GM18907 (cell line): Measurements from ENCODE around the gene KEAP1.
"Not testable (repeated sequence)": the region's sequence is repeated elsewhere in the genome, so short reads cannot be mapped to it uniquely, and the experiment has no call there.

ENCODE experiments used
- ATAC-seq: cut with Tn5 transposase; IDR thresholded peaks from one replicate; pipeline ENCODE4 v1.9.1; 2021; ENCODE audit warnings: mild to moderate bottlenecking, moderate library complexity; ENCODE audit not compliant: unreplicated experiment

The KEAP1 gene

DNA sequence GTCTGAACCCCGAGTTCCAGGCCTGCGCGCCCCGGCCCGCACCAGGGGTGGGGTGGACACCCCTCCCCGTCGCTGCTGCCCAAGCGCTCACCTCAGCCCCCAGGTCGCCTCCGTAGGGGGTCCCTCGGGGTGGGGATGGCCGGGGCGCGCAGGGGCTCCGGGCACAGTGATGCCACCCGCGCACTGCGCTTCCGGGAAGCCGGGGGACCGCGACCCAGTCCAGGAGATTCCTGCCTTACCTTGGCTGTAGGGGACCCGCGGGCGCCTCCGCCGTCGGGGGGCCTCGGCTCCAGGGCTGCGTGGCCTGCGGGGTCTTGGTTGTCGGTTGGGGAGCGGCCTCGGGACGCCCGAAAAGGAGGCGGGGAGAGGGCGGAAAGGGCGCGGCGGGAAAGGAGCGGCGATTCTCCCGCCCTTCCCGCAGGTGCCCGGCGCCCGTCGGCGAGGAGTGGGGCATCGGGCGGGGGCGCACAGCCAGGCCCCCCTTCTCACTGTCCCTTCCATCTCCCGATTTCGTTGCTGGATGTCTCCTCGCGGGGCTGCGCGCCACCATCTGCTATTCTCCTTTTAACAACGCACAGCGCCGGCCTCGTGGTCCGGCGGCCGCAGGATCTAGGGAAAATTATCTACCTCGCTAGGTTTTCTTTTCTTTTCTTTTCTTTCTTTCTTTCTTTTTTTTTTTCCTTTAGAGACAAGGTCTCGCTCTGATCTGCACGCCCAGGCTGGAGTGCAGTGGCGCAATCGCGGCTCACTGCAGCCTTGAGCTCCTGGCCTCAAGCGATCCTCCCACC, at the start of gene KEAP1:
Gene KEAP1 (minus strand): TSS at position 355 of the 788 bp plus-strand sequence. CDS start 3,323 bp downstream, outside the sequence.
- no peak for ATAC-seq

DNA sequence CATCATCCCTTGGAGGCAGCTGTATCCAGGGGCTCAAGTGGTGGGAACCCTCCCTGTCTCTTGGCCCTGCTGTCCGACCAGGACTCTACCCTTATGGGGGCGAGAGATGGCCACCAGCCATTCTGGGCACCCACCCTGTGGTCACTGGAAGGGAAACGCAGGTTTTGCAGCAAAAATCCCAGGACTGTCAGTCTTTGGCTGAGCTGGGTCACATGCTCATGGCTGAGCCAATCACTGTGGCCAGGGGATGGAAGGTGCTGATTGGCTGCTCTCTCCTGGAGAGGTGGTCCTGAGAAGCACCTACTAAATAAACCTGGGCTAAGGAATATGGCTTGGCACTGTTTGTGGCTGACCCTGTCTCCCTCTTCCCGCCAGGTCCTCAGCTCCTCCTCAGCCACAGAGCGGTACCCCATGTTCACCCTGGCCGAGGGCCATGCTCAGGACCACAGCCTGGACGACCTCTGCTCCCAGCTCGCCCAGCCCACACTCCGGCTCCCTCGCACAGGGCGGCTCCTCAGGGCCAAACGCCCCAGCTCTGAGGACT, 49.4 kb upstream of the KEAP1 start:
- ATAC-seq: no peak

DNA sequence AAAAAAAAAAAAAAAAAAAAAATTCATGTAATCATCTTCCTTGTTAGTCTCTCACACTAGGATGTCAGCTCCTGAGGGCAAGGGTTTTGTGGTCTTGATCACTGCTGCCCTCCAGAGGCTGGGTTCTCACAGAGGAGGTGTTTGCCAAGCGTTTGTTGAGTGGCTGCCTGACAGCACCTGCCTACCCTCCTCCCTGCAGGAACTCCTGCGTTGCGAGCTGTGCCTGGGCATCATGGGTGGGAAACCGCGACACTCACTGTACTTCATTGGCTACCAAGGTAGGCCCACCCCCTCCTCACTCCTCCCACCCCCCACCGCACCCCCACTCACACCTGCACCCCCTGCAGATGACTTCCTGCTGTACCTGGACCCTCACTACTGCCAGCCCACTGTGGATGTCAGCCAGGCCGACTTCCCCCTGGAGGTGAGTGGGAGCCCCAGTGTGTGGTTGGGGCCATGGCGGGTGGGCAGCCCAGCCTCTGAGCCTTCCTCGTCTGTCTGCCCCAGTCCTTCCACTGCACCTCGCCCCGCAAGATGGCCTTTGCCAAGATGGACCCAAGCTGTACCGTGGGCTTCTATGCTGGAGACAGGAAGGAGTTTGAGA, 48.6 kb upstream of the KEAP1 start:
- ATAC-seq: no peak

DNA sequence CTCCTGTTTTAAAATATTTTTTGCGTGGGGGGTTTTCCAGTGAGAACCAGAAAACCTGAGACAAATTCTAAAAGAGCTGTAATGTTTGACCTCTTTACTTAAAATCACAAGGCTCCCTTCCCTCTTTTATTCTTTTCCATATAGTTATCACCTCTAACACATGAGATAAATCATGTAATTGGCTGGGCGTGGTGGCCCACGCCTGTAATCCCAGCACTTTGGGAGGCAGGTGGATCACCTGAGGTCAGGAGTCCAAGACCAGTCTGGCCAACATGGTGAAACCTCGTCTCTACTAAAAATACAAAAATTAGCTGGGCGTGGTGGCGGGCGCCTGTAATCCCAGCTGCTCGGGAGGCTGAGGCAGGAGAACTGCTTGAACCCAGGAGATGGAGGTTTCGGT, 47.9 kb upstream of the KEAP1 start:
- not testable (repeated sequence) for ATAC-seq

DNA sequence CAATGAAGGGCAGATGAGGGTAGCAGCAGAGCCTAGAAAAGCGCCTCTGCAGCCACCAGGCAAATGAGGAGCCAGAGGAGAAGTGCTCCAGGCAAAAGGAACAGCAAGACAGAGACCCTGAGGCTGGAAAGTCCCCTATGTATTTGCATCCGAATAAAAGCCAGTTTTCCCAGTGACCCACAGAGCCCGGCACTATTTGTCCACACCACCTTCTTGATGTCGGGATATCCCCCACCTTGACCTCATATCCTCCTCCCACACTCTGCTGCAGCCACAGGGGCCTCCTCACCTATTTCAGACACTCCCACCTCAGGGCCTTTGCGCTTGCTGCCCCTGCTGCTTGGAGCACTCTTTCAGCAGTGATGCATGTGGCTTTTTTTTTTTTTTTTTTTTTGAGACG, 47.2 kb upstream of the KEAP1 start:
- no peak for ATAC-seq

DNA sequence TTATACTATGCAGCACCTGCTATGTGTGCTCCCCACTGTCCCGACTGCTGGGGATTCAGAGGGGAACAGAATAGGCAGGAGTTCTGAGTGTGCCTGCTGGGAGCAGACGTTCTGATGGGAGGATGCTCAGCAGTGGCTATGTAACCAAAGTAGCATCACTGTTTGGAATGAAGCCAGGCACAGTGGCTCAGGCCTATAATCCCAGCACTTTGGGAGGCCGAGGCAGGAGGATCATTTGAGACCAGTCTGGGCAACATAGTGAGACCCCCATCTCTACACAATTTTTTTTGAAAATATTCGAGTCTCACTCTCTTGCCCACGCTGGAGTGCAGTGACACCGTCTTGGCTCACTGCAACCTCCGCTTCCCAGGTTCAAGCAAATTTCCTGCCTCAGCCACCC, 46.6 kb upstream of the KEAP1 start:
- ATAC-seq: no peak

DNA sequence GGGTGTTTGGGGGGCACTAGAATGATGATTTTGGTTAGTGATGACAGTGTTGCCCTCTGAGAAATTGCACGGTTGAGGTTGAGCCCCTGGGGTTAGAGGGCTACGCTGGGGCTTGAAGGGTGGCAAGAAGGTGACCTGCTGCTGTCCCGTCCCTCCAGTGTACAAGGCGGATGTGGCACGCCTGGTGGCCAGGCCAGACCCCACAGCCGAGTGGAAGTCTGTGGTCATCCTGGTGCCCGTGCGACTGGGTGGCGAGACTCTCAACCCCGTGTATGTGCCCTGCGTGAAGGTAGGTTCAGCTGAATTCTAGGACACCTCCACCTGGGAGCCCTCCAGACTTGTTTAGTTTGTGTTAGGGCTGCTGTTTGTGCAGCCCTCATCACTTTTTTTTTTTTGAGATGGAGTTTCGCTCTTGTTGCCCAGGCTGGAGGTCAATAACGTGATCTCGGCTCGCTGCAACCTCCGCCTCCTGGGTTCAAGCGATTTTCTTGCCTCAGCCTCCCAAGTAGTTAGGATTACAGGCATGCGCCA, 45.7 kb upstream of the KEAP1 start:
- no peak for ATAC-seq

DNA sequence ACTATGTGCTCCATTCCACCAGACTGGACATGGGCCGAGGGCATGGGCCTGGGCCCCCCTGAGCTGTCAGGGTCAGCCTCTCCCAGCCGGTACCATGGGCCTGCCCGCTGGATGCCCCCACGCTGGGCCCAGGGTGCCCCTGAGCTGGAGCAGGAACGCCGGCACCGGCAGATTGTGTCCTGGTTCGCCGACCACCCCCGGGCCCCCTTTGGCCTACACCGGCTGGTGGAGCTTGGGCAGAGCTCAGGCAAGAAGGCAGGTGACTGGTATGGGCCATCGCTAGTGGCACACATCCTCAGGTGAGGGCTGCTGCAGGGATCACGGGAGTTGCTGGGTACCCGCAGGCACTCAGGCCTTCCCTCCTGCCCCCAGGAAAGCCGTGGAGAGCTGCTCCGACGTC, 43.7 kb upstream of the KEAP1 start:
- ATAC-seq: no peak

DNA sequence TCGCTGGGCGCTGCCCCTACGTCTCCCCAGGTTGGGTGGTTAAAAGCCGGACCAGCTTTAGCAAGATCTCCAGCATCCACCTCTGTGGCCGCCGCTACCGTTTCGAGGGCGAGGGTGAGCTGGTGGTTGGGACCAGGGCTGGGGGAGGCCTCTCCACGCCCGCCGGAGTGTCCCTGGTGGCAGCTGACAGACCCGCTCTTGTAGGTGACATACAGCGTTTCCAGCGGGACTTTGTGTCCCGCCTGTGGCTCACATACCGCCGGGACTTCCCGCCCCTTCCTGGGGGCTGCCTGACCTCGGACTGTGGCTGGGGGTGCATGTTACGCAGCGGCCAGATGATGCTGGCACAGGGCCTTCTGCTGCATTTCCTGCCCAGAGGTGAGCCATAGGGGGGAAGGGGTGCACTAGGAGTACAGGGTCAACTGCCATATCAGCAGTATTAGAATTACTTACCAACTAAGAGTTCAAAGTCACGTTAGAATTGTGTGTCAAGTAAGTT, 41.6 kb upstream of the KEAP1 start:
- ATAC-seq: no peak

DNA sequence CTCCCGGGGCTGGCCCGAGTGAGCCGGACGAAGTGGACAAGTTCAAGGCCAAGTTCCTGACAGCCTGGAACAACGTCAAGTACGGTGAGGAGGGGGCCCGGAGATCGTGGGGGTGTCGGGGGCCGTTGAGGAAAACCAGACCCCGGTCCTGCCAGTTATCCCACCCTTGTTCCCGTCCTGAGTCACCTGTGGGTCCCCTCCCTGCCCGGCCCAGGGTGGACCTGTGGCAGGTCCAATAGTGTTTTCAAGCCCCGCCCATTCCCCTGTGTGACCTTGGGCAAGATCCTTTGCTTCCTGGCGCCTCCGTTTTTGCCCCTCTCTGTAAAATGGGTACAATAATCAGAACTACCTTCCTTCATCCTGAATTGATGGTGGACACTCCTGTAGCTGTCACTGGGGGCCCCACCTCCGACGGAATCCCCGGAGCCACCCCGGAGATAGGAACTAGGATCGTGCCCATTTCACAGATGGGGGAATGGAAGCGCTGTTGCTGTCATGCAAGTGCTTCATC, 41.1 kb upstream of the KEAP1 start:
- peak; percentile 13 for ATAC-seq

DNA sequence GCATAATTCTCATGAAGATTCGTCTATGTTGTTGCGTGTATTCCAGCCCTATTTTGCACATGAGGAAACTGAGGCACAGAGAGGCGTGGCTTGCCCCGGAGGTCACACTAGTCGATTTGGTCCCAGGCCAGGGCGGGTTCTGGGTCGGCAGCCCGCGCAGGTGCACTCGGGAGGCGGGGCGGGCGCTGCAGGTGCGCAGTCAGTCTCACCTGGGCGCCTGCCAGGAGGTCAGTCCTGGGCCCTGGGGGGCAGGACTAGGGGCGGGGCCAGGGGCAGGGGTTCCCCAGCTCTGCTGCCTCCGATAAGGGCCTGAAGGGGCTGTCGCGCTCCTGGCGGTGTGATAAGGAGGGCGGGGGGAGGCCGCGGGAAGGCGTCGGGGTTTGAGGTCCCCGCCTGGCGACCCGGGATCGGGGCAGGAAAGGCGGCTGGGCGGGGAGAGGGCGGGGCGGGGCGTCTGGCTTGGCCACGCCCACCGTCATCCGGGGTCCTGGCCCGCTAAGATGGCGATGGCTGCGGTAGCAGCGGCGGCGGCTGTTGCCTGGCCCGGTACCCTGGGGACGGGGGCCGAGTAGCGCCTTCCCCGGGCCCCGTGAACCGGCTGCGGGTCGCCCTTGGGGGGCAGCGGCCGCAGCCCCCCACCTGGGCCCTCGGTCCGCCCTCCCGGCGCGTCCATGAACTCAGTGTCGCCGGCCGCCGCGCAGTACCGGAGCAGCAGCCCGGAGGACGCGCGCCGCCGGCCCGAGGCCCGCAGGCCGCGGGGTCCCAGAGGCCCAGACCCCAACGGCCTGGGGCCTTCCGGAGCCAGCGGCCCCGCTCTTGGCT, 40.5 kb upstream of the KEAP1 start, which contains the start of gene ATG4D:
Gene ATG4D (plus strand): TSS at position 485 of the 822 bp plus-strand sequence. CDS start 187 bp downstream, at position 672.
- ATAC-seq: peak; percentile 68

DNA sequence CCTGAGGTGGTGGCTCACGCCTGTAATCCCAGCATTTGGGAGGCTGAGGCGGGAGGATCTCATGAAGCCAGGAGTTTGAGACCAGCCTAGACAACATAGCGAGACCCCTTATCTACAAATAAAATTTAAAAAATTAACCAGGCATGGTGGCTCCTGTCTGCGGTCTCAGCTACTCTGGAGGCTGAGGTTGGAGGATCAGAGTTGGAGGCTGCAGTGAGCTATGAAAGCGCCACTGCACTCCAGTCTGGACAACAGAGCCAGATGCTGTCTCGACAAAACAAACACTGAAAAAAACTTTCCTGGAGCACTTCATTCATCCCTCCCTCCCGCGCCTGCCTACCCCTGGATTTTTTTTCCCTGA, 39.9 kb upstream of the KEAP1 start:
- ATAC-seq: no peak

DNA sequence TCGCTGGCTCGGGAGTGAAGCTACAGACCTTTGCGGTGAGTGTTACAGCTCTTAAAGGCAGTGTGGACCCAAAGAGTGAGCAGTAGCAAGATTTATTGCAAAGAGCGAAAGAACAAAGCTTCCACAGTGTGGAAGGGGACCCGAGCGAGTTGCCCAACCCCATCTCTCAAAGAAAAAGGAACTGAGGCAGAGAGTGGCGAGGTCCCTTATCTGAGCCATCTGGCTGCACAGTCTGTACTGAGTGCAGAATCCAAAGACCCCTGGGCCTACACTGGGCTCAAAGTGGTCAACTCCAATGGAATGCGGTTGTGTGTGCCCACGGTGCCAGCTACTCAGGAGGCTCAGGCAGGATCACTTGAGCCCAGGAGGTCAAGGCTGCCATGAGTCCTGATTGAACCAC, 35.9 kb upstream of the KEAP1 start:
- ATAC-seq: not testable (repeated sequence)

DNA sequence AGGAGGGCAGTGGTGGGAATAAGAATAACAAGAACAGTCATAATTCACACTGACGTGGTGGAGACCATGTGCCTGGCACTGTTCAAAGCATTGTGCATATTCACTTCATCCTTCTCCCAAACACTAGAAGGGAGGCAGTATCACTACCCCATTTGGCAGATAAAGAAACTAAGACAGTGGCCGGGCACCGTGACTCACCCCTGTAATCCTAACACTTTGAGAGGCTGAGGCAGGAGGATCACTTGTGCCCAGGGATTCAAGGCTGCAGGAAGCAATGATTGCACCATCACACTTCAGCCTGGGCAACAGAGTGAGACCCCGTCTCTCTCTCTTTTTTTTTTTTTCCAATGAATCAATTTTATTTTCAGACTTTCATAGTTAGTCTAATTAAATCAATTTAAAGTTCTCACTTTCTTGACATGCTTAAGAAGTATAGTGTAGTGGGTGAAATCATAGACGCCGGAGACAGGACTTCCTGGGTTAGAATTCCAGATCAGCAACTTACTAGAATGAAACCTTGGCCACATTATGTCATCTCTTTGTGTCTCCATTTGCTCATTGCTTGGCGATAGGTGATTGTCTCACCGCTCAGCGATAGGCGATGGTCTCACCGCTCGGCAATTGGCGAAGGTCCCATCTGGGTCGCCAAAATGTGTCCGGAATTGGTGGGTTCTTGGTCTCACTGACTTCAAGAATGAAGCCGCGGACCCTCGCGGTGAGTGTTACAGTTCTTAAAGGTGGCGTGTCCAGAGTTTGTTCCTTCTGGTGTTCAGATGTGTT, 35.2 kb upstream of the KEAP1 start:
- ATAC-seq: no peak

DNA sequence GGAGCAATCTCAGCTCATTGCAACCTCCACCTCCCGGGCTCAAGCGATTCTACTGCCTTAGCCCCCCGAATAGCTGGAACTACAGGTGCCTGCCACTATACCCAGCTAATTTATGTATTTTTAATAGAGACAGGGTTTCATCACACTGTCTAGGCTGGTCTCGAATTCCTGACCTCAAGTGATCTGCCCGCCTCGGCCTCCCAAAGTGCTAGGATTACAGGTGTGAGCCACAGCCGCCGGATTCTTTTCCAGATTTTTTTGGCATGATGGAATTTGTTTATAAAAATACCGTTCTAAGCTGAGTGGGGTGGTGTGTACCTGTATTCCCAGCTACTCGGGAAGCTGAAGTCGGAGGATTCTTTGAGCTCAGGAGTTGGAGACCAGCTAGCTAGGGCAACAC, 34.5 kb upstream of the KEAP1 start:
- no peak for ATAC-seq

DNA sequence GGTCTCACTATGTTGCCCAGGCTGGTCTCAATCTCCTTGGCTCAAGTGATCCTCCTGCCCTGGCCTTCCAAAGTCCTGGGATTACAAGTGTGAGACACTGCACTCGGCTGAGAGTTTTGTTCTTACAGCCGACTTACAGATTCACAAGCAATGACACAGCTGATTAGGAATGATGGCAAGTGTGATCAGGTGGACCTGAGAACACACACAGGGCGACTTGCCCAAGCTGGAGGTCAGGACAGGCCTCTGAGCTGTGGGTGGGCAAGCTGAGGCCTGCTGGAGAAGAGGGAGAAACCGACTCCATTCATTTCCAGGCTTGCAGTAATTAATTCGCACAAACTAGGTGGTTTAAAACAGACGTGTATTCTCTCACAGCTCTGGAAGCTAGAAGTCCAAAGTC, 32.5 kb upstream of the KEAP1 start:
- no peak for ATAC-seq

DNA sequence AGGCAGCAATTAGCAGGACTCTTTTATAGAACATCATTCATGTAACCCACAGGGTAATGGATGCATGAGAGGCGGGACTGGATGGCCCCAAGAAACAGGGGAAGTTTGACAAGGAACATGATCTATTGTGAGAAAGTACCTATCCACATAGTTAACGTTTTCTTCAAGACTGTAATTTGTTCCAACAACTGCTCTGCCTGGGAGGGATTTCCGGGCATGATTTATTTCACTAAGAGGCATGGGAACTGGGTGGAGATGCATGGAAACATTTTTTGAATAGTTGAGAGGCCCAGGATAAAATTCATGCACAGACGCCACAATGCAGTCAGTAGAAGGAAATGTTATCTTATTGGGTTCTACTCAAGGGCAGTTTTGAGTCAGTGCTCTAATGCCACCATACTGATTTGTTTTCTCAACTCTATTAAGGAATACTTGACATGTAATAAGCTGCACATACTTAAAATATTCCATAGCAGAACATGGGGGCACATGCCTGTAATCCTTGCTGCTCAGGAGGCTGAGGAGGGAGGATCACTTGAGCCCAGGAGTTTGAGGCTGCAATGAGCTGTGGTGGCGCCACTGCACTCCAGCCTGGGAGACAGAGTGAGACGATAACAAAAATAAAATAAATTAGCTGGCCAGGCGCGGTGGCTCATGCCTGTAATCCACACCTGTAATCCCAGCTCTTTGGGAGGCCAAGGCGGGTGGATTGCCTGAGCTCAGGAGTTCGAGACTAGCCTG, 30.7 kb upstream of the KEAP1 start:
- no peak for ATAC-seq

DNA sequence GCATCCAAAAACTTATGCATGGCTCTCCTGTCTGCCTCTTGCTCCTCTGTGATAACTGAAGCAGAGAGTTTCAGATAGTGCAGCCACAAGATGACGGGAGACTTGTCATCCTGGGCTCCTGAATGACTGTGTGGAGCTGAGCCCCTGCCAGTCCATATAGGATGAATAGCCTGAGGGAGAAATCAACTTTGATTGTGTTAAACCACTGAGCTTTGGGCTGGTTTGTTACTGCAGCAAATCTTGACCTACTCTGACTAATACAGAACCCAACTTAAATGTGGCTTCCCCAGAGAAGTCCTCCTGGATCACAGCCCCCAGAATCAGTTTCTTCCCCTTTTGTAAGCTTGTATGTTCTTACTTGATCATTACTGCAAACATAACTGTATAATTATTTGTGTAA, 29.3 kb upstream of the KEAP1 start:
- ATAC-seq: no peak

DNA sequence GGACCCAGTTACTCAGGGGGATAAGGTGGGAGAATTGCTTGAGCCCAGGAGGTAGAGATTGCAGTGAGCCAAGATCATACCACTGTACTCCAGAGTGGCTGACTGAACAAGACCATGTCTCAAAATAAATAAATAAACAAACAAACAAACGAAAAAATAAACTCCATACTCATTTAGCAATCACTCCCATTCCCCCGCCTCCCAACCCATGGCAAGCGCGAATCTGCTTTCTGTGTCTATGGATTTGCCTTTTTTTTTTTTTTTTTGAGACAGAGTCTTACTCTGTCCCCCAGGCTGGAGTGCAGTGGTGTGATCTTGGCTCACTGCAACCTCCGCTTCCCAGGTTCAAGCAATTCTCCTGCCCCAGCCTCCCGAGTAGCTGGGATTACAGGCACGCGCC, 23.7 kb upstream of the KEAP1 start:
- not testable (repeated sequence) for ATAC-seq
